HL-60 (cell line): ENCODE results near the gene CDH6.

Source experiments
- DNase-seq, 2 experiments: peaks; one replicate each; pipeline ENCODE4 v3.0.0-alpha.2; 2010 to 2020; ENCODE audit warnings: low read depth in 1 of 2, low spot score in 1 of 2
- H3K27ac ChIP-seq: fragments of 250-450 bp; sonication (Bioruptor Pico); replicated peaks from 2 replicates; pipeline ENCODE4 v1.5.1; 2020; ENCODE audit warnings: mild to moderate bottlenecking, moderate library complexity
- H3K27me3 ChIP-seq: fragments of 250-450 bp; sonication (Bioruptor Pico); 2 replicates; pipeline ENCODE4 v1.5.1; 2021; ENCODE audit warnings: mild to moderate bottlenecking, moderate library complexity; ENCODE audit not compliant: insufficient read depth, poor library complexity, severe bottlenecking
- H3K4me3 ChIP-seq: replicated peaks from 2 replicates; pipeline ENCODE4 v1.5.1; 2011; ENCODE audit warnings: mild to moderate bottlenecking, control low read depth, low read length; ENCODE audit not compliant: insufficient read depth
- GABPA ChIP-seq: IDR thresholded peaks from 2 replicates; pipeline ENCODE4 v1.6.1; 2012; ENCODE audit warnings: low read depth
- POLR2AphosphoS5 ChIP-seq: IDR thresholded peaks from 2 replicates; pipeline ENCODE4 v1.6.1; 2012; ENCODE audit warnings: low read depth
- SPI1 ChIP-seq: IDR thresholded peaks from 2 replicates; pipeline ENCODE4 v1.6.1; 2012; ENCODE audit warnings: low read depth, mild to moderate bottlenecking, borderline replicate concordance
- TF ChIP-seq, protein P1 (sequence below): IDR thresholded peaks from one replicate; pipeline ENCODE4 v1.5.1; 2011; ENCODE audit warnings: low read length, control low read depth, inconsistent platforms; ENCODE audit not compliant: insufficient read depth
- TF ChIP-seq, protein P2 (sequence below): IDR thresholded peaks from 2 replicates; pipeline ENCODE4 v1.6.1; 2012; ENCODE audit warnings: low read depth; ENCODE audit not compliant: insufficient replicate concordance

CDH6 gene

DNA sequence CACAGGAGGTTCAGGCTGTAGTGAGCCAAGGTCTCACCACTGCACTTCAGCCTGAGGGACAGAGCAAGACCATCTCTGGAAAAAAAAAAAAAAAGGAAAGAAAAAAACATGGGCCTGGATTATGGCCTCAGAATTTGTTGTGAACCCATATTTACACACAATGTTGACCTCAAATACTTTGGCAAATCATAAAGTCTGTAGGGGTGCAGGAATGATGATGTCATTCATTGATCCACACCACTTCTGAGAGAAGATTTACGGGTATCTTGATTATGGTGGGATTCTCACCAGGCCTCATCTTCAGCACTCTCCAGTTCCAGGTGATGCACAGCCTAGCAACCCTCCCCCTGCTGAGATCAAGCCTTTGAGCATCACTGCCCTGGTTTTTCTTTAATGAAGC, 156.9 kb downstream of the CDH6 start:
- TF ChIP-seq, protein P1, sequence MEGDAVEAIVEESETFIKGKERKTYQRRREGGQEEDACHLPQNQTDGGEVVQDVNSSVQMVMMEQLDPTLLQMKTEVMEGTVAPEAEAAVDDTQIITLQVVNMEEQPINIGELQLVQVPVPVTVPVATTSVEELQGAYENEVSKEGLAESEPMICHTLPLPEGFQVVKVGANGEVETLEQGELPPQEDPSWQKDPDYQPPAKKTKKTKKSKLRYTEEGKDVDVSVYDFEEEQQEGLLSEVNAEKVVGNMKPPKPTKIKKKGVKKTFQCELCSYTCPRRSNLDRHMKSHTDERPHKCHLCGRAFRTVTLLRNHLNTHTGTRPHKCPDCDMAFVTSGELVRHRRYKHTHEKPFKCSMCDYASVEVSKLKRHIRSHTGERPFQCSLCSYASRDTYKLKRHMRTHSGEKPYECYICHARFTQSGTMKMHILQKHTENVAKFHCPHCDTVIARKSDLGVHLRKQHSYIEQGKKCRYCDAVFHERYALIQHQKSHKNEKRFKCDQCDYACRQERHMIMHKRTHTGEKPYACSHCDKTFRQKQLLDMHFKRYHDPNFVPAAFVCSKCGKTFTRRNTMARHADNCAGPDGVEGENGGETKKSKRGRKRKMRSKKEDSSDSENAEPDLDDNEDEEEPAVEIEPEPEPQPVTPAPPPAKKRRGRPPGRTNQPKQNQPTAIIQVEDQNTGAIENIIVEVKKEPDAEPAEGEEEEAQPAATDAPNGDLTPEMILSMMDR: no peak
- TF ChIP-seq SPI1 (no peak), GABPA (no peak), POLR2AphosphoS5 (no peak)
- TF ChIP-seq, protein P2, sequence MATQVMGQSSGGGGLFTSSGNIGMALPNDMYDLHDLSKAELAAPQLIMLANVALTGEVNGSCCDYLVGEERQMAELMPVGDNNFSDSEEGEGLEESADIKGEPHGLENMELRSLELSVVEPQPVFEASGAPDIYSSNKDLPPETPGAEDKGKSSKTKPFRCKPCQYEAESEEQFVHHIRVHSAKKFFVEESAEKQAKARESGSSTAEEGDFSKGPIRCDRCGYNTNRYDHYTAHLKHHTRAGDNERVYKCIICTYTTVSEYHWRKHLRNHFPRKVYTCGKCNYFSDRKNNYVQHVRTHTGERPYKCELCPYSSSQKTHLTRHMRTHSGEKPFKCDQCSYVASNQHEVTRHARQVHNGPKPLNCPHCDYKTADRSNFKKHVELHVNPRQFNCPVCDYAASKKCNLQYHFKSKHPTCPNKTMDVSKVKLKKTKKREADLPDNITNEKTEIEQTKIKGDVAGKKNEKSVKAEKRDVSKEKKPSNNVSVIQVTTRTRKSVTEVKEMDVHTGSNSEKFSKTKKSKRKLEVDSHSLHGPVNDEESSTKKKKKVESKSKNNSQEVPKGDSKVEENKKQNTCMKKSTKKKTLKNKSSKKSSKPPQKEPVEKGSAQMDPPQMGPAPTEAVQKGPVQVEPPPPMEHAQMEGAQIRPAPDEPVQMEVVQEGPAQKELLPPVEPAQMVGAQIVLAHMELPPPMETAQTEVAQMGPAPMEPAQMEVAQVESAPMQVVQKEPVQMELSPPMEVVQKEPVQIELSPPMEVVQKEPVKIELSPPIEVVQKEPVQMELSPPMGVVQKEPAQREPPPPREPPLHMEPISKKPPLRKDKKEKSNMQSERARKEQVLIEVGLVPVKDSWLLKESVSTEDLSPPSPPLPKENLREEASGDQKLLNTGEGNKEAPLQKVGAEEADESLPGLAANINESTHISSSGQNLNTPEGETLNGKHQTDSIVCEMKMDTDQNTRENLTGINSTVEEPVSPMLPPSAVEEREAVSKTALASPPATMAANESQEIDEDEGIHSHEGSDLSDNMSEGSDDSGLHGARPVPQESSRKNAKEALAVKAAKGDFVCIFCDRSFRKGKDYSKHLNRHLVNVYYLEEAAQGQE: no peak
- no peak overlapping the region for H3K27ac ChIP-seq
- H3K27me3 ChIP-seq: no peaks in the 10 kb centered on the region
- H3K4me3 ChIP-seq: no peak overlapping the region
- no peak for DNase-seq

DNA sequence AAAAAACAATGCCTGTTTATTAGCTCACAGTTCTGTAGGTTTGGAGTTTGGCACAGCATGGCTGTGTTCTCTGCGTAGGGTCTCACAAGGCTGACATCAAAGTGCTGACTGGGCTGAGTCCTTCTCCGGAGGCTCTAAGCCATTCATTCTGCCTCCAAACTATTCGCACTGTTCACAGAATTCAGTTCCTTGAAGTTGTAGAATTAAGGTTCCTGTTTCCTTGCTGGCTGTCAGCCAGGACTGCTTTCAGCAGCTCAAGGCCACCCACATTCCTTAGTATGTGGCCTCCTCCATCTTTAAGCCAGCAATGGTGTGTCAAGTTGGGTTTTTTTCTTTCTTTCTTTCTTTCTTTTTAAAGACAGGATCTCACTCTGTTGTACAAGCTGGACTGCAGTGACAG, 161.9 kb downstream of the CDH6 start:
- H3K27me3 ChIP-seq: no peaks in the 10 kb centered on the region
- no peak for DNase-seq
- no peak for TF ChIP-seq POLR2AphosphoS5
- TF ChIP-seq, protein P2: no peak
- TF ChIP-seq, protein P1: no peak
- no peak for TF ChIP-seq GABPA
- TF ChIP-seq SPI1: no peak
- H3K4me3 ChIP-seq: no peak overlapping the region
- H3K27ac ChIP-seq: no peak overlapping the region

DNA sequence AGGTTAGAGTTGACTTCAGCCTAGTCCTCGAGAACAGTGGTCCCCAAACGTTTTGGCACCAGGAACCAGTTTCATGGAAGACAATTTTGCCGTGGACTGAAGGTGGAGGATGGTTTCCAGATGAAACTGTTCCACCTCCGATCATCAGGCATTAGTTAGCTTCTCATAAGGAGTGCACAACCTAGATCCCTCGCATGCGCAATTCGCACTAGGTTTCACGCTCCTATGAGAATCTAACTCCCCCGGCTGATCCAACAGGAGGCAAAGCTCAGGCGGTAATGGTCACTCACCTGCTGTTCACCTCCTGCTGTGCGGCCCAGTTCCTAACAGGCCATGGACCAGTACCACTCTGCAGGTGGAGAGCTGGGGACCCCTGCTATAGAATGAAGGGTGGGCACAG, 163.6 kb downstream of the CDH6 start:
- TF ChIP-seq, protein P2: no peak
- no peak for DNase-seq
- Histone ChIP-seq H3K4me3 (no peak overlapping the region), H3K27me3 (no peaks in the 10 kb centered on the region), H3K27ac (no peak overlapping the region)

DNA sequence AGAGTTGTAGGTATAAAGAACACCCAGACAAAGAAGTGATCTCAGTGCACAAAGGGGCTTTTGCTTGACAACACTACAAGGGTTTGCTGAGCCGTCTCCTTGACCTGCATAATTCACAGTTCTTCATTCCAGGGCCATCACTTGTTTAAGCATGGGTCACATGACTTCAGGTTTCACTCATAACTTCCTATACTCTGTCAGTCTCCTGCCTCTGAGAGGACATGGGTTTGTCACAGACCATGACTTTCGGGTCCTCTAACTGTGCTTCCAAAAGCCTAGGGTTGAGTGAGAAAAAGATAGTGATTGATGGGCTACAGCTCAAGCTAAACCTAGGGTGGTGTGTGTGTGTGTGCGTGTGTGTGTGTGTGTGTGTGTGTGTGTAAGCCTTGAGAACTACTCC, 166.4 kb downstream of the CDH6 start:
- TF ChIP-seq, protein P1: no peak
- TF ChIP-seq GABPA (no peak), SPI1 (no peak), POLR2AphosphoS5 (no peak)
- TF ChIP-seq, protein P2: no peak
- no peak for DNase-seq
- no peak overlapping the region for H3K4me3 ChIP-seq
- no peaks in the 10 kb centered on the region for H3K27me3 ChIP-seq
- no peak overlapping the region for H3K27ac ChIP-seq
